ENCODE results near the gene SLC6A6.
A peak's percentile ranks its signal among the peaks of the same experiment; 100 is the strongest.

The SLC6A6 gene

DNA sequence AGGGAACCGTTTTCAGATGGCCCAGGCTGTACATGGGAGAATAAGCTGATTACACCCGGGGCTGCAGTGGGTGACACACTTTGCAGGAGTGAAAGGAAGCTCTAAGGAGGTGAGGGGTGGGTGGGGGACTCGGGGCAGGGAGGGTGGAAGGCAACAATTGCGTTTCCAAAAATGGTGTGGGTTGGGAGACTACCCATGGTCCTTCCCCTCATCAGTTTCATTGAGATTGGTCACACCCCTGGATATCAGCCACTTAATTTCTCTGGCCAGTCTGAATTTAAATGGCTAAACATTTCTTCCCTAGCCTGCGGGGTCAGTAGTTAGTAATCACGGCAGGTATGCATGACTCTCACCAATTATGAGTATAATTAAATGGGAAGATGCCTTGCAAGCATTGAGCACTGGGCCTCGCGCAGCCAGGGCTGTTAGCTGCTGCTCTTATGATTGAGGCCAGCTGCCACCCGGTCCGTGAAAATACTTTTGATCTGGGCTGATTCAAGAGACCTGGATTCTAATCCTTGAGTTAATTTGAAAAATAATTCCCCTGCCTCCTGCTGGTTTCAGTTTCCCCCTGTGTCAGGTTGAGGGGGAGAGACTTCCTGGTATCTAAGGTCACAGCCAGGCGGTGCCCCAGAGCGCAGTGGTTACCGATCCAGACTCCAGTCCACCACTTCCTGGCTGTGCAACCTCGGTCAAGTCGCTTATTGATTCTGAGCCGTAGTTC lies 23.3 kb downstream of the SLC6A6 start:
- peaks cover 47% of the 10 kb centered on the region for H3K4me1 ChIP-seq (ENCODE audit: control insufficient read depth, insufficient read depth, low read length)
- no peaks in the 10 kb centered on the region for H3K27me3 ChIP-seq (ENCODE audit: control insufficient read depth, insufficient read depth, low read length)
- H3K9ac ChIP-seq (ENCODE audit: low read depth, low read length), result no peak overlapping the region
- H3K4me3 ChIP-seq (ENCODE audit: low read length), result no peak overlapping the region
- no peaks in the 10 kb centered on the region for H3K9me3 ChIP-seq (replicated peaks; ENCODE audit: low read length)
- H3K4me2 ChIP-seq (ENCODE audit: low read length), result no peak overlapping the region
- peaks cover 11% of the 10 kb centered on the region for H3K36me3 ChIP-seq (ENCODE audit: insufficient read depth, low read length)

DNA sequence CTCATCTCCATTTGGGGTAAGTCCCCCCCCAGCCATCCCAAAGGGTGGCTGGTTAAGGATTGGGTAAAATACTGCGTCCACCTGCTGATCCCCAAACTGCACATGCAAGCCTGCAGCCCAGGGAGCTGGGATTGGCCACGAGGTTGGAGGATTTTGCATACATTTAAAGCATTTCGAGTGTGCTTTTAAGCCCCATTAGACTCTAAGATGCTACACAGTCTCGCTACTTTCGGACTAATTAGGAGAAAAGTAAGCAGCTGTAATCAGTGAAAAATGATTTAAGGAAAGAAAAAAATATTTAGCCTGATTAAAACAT lies 23.9 kb downstream of the SLC6A6 start:
- H3K36me3 ChIP-seq (ENCODE audit: insufficient read depth, low read length), result peaks cover 10% of the 10 kb centered on the region
- H3K4me1 ChIP-seq (ENCODE audit: control insufficient read depth, insufficient read depth, low read length), result peaks cover 50% of the 10 kb centered on the region
- H3K4me2 ChIP-seq (ENCODE audit: low read length), result no peak overlapping the region
- no peak overlapping the region for H3K9ac ChIP-seq (ENCODE audit: low read depth, low read length)
- H3K4me3 ChIP-seq (ENCODE audit: low read length), result no peak overlapping the region
- H3K9me3 ChIP-seq (replicated peaks; ENCODE audit: low read length), result no peaks in the 10 kb centered on the region
- H3K27me3 ChIP-seq (ENCODE audit: control insufficient read depth, insufficient read depth, low read length), result no peaks in the 10 kb centered on the region

DNA sequence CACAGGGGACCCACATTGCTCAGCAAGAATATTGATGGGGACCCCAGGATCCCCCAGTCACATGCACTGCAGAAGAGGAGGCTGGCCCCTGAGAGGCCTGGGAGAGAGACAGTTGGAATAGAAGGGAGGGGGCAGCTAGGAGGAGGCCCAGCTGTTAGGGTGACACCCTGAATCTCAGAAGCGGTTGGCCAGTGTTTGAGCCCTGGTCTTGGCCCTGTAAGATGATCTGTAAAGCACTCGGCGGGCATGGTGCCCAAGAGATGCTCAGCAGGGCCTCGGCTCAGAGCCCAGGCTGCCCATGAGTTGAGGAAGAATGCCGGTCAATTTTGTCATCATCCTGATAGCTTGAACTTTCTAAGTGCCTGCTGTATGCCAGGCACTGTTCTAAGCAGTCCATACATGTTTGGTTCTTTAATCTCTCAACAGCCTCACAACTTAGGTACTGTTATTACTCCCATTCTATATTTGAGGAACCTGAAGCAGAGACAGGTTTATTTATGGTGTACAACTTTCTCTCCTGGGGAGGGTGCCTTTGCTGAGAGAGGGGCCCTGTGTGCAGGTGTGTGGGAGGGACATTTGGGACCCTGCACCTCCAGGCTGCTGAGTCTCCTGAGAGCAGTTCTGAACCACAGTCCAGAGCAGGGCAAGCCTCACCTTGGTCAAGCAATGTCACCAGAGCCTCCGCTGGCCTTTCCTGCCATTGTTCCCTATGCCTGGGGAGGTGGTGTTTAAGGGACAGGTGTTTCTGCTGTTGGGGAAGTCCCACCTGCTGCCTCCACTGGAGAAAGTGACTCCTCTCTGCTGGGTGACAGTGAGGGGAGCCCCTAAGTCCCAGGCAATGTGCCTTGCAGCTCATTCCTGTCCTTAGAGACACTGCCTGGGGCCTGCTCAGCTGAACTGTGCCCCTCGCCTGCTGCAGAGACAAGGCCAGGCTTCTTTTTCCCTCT lies 26.0 kb downstream of the SLC6A6 start:
- Histone ChIP-seq H3K9ac (ENCODE audit: low read depth, low read length) (no peak overlapping the region), H3K4me3 (ENCODE audit: low read length) (no peak overlapping the region), H3K36me3 (ENCODE audit: insufficient read depth, low read length) (no peaks in the 10 kb centered on the region), H3K4me2 (ENCODE audit: low read length) (peak overlapping the region; percentile 17), H3K9me3 (replicated peaks; ENCODE audit: low read length) (no peaks in the 10 kb centered on the region), H3K27me3 (ENCODE audit: control insufficient read depth, insufficient read depth, low read length) (no peaks in the 10 kb centered on the region), H3K4me1 (ENCODE audit: control insufficient read depth, insufficient read depth, low read length) (peaks cover 71% of the 10 kb centered on the region)

DNA sequence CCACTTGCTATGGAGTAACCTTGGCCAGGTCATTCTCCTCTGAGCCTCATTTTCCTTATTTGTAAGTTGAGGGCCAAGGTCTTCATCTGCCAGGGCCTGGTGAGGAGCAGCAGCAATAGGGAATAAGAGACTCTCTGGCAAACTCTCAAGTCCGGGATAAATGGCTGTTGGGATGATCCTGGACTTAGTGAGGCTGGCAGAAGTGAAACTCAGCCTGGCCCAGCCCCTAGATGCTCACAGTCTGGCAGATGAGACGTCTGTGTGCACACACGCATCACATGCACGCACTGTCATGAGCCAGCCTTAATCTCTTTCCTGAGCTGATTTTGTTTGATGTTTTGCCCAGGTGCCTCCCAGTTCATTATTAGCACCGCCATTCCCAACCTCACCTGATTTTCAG lies 26.8 kb downstream of the SLC6A6 start:
- Histone ChIP-seq H3K36me3 (ENCODE audit: insufficient read depth, low read length) (no peaks in the 10 kb centered on the region), H3K4me1 (ENCODE audit: control insufficient read depth, insufficient read depth, low read length) (peaks cover 71% of the 10 kb centered on the region), H3K9ac (ENCODE audit: low read depth, low read length) (no peak overlapping the region), H3K27me3 (ENCODE audit: control insufficient read depth, insufficient read depth, low read length) (no peaks in the 10 kb centered on the region), H3K4me2 (ENCODE audit: low read length) (no peak overlapping the region), H3K4me3 (ENCODE audit: low read length) (no peak overlapping the region), H3K9me3 (replicated peaks; ENCODE audit: low read length) (no peaks in the 10 kb centered on the region)

DNA sequence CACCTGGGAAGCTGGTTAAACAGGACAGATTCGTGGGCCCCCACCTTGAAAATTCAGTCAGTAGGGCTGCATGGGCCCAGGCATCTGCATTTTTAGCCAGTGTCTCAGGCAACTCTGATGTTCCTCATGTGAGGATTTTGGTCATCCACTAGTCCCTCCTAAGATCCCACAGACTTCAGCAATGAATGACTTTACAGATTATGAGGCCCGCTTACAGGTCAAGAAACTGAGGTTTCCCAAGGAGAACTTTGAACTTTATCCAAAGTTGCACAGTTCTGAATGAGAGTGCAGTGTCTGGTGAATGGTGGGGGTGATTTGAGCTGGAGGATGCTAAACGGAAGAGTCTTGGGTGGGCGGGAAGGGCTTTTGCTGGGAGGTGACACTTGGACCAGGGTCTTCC lies 27.2 kb downstream of the SLC6A6 start:
- Histone ChIP-seq H3K36me3 (ENCODE audit: insufficient read depth, low read length) (no peaks in the 10 kb centered on the region), H3K9me3 (replicated peaks; ENCODE audit: low read length) (no peaks in the 10 kb centered on the region), H3K4me3 (ENCODE audit: low read length) (no peak overlapping the region), H3K9ac (ENCODE audit: low read depth, low read length) (no peak overlapping the region), H3K4me1 (ENCODE audit: control insufficient read depth, insufficient read depth, low read length) (peaks cover 71% of the 10 kb centered on the region), H3K27me3 (ENCODE audit: control insufficient read depth, insufficient read depth, low read length) (no peaks in the 10 kb centered on the region), H3K4me2 (ENCODE audit: low read length) (no peak overlapping the region)

DNA sequence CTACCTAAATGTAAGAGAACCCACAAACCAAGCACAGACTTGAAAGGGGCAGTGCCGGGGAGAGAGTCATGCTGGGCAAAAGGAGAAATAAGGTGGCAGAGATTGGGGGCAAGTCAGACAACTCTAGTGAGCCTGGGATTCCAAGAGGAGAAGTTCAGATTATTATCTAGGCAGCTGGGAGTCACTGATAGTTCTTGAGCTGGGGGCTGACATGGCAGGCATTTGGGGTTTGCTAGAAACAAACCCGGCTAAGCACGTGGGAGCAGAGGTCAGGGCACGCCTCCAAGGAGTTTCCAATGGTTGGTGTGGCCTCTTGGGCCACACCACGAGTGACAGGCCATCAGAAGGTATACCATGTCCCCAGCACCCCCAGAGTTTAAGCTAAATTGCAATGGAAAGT lies 27.6 kb downstream of the SLC6A6 start:
- Histone ChIP-seq H3K36me3 (ENCODE audit: insufficient read depth, low read length) (no peaks in the 10 kb centered on the region), H3K9me3 (replicated peaks; ENCODE audit: low read length) (no peaks in the 10 kb centered on the region), H3K9ac (ENCODE audit: low read depth, low read length) (no peak overlapping the region), H3K27me3 (ENCODE audit: control insufficient read depth, insufficient read depth, low read length) (no peaks in the 10 kb centered on the region), H3K4me3 (ENCODE audit: low read length) (no peak overlapping the region), H3K4me1 (ENCODE audit: control insufficient read depth, insufficient read depth, low read length) (peaks cover 71% of the 10 kb centered on the region), H3K4me2 (ENCODE audit: low read length) (no peak overlapping the region)

DNA sequence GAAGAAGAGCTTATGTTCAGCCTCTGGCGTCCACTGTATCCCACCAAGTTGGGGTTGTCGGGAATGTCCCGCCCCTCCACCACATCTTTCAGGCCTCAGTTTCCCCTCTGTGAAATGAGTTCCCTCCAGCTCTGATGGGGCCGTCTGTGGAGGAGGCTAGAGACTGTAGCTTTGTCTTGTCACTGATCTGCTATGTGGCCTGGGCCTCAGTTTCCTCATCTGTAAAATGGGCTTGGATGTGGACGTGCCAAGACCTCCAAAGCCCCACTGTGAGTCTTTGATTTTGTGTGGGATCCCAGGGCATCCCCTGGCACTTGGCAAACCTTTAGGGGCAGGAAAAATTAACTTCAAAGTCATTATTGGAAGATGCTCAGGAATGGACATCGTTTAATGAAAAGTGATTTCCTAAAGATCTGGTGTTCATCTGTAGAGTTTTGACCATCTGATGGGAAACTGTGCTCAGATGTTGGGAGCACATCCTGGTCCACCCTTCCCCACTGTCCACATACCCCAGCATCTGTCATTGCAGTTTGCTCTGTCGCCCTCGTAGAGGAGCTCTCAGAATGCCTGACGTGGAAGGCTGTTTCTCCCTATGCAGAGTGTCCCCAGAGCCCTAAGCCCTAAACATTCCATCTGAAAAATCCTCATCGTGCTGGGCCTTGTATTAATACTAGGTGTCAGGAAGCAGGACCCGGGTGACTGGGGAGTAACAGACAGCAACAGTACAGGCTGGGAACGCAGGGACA lies 28.5 kb downstream of the SLC6A6 start:
- peaks cover 71% of the 10 kb centered on the region for H3K4me1 ChIP-seq (ENCODE audit: control insufficient read depth, insufficient read depth, low read length)
- no peak overlapping the region for H3K9ac ChIP-seq (ENCODE audit: low read depth, low read length)

DNA sequence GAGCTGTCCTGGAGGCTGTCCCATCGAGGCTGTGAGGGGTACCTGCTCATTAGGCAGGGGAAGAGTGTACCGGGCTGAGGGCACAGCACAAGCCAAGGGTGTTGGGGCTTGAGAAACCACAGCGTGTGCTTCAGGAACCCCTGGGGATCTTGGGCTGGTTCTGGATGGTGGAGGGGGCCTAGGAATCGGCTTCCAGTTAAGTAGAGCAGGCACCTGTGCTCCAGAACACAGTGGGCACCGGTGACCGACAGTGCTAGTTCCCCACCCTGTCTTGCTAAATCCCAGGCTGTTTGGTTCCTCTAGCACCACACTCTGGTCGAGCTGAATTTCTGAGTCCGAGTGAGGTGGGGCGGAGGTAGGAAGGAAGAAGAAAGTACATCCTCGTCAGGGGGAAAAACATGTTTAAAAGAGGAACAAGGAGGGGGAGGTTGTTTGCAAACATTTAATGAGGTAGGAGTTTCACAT lies 29.1 kb downstream of the SLC6A6 start:
- Histone ChIP-seq H3K27me3 (ENCODE audit: control insufficient read depth, insufficient read depth, low read length) (no peaks in the 10 kb centered on the region), H3K9me3 (replicated peaks; ENCODE audit: low read length) (no peaks in the 10 kb centered on the region), H3K9ac (ENCODE audit: low read depth, low read length) (no peak overlapping the region), H3K4me2 (ENCODE audit: low read length) (no peak overlapping the region), H3K4me3 (ENCODE audit: low read length) (no peak overlapping the region), H3K4me1 (ENCODE audit: control insufficient read depth, insufficient read depth, low read length) (peaks cover 68% of the 10 kb centered on the region), H3K36me3 (ENCODE audit: insufficient read depth, low read length) (no peaks in the 10 kb centered on the region)

More for the DNA sequence above, 28.5 kb downstream of the SLC6A6 start:
- no peaks in the 10 kb centered on the region for H3K27me3 ChIP-seq (ENCODE audit: control insufficient read depth, insufficient read depth, low read length)
- no peaks in the 10 kb centered on the region for H3K36me3 ChIP-seq (ENCODE audit: insufficient read depth, low read length)
- no peak overlapping the region for H3K4me2 ChIP-seq (ENCODE audit: low read length)
- H3K4me3 ChIP-seq (ENCODE audit: low read length), result no peak overlapping the region
- H3K9me3 ChIP-seq (replicated peaks; ENCODE audit: low read length), result no peaks in the 10 kb centered on the region

DNA sequence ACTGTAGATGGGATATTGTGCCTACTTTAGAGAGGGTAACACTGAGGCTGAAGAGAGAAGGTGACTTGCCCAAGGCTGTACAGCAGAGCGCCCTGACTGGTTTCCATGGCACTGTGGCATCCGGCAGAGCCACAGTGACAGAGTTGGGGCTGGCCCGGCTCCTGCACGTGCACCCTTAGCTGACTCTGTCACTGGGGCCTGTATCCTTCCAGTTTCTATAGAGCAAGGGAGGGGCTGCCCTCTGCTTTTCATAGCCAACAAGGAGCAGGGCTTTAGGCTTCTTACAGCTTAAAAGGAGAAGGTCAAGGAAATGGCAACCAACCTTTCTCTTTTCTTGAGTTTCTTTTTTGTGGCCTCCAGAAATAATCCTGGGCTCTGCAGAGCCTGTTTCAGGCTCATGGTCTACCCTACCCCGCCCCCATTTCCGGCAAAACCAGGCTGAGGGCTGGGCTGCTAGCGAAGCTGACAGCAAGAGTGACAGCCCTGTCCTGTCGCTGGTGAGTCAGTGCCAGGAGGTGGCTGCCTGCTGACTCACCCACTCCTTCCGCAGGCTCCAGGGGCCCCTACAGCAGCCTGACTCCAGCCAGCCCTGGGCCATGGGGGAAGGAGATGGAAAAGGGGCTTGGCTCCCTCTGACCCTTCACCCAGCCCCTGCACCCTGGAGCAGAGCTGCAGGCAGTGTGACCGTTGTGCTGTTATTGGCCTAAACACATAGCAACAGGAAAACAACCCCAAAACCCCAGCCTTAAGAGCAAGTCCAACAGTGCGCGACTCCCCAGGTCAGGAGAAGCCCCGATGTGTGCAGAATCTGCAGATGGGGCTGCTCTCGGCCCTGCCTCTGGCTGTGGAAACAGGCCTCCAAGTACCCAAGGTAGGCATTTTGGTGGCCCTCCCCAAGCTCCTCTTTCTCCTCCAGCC lies 29.8 kb downstream of the SLC6A6 start:
- Histone ChIP-seq H3K9me3 (replicated peaks; ENCODE audit: low read length) (no peaks in the 10 kb centered on the region), H3K36me3 (ENCODE audit: insufficient read depth, low read length) (no peaks in the 10 kb centered on the region), H3K4me1 (ENCODE audit: control insufficient read depth, insufficient read depth, low read length) (peaks cover 67% of the 10 kb centered on the region), H3K9ac (ENCODE audit: low read depth, low read length) (peak overlapping the region; percentile 17), H3K4me3 (ENCODE audit: low read length) (no peak overlapping the region), H3K4me2 (ENCODE audit: low read length) (peak overlapping the region; percentile 61), H3K27me3 (ENCODE audit: control insufficient read depth, insufficient read depth, low read length) (no peaks in the 10 kb centered on the region)

DNA sequence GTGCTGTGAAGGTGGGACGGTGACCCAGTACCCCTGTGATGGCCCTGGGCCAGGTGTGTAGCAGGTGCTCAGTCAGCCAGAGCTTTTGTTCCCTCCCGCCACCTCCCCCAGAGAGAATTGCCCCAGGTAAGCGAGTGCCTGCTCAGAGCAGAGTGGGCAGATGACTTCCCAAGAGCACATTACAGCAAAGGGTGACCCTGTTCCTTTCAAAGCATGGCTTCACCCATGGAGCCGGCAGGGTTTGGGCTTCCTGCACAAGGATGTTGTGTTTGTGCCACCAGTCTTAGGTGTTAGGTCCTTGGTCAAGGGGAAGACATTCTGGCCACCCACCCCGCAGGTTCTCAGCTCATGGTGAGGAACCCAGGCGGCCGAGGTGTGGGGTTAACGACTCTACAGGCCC lies 30.7 kb downstream of the SLC6A6 start:
- Histone ChIP-seq H3K27me3 (ENCODE audit: control insufficient read depth, insufficient read depth, low read length) (no peaks in the 10 kb centered on the region), H3K9me3 (replicated peaks; ENCODE audit: low read length) (no peaks in the 10 kb centered on the region), H3K4me1 (ENCODE audit: control insufficient read depth, insufficient read depth, low read length) (peaks cover 58% of the 10 kb centered on the region), H3K36me3 (ENCODE audit: insufficient read depth, low read length) (no peaks in the 10 kb centered on the region), H3K4me2 (ENCODE audit: low read length) (no peak overlapping the region), H3K9ac (ENCODE audit: low read depth, low read length) (no peak overlapping the region), H3K4me3 (ENCODE audit: low read length) (no peak overlapping the region)

All from skeletal muscle satellite cell (primary cell).